Renal cortex interstitium (tissue), 11 donors: Measurements from ENCODE around the gene IQCK. TPM values are rescaled to one million over a fixed set of nuclear protein-coding genes. Genes with fewer than 3 reads are reported as not detected.

Experiments
- DNase-seq, 11 donors: peaks; one replicate each; pipeline ENCODE4 v3.0.0-alpha.2; 2013; ENCODE audit warnings: low read depth in 9 of 11, low spot score in 4 of 11; ENCODE audit errors: extremely low read depth in 1 of 11
- polyA plus RNA-seq, 3 donors: library from polyadenylated mRNA; unstranded; fragments of 120-200 nt; gene quantifications; one replicate each; pipeline ENCODE4 v1.2.1, GENCODE V29; 2013; ENCODE audit not compliant: insufficient read length in 3 of 3

The IQCK gene
- polyA plus RNA-seq, 3 donors: 44.9 to 47.7 (median 46.3) TPM

DNA sequence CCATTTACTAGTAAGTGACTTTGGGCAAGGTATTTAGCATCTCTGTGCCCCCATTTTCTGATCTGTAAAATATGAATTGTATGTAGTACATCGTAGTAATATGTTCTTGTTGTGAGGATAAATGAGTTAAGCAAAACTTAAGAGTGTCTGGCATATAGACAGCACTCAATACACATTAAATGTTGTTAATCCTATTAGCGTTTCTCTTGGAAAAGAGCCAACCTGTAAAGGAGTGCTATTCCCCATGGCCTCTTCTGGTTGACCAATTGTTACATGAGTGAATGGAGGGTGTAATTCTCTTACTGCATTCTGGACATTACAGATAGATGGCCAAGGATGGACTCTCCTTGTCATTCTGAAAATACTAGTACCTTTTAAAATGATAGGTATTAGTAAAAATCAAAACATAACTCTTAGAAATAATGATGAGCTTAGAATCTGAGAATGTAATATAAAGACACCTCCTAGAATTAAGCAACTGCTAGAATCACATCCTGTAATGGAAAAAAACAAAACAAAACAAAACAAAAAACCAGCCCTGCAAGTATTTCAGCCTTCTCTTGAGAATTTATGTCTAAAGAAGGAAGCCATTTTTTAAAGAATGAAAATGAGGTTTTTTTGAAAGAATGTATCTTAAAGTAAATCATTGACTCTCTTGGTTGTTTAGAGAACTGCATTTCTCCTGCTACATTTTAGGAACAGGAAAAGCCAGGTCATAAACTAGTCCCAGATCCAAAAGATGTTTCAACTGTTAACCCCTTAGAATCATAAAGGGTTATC, 30.5 kb downstream of the IQCK start:
- peak in 3 of 11 donors; percentile 26 to 54 (median 51) for DNase-seq

DNA sequence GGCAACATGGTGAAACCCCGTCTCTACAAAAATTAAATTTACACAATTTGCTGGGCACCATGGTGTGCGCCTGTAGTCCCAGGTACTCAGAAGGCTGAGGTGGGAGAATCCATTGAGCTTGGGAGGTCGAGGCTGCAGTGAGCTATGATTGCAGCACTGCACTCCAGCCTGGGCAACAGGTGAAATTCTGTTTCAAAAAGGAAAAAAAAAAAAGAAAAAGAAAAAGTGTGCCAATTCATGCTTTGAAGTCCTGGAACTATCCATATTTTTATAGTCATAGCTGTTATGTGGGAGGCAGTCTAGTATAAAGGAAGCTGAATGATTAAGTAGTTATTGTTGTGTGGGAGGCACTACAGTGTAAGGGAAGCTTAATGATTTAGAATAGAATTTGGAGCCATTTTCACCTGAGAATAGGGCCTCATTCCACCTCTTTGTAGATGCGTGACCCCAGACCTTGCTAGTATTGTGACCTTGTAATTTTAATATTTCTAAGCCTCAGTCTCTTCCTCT, 31.6 kb downstream of the IQCK start:
- no peak for DNase-seq

DNA sequence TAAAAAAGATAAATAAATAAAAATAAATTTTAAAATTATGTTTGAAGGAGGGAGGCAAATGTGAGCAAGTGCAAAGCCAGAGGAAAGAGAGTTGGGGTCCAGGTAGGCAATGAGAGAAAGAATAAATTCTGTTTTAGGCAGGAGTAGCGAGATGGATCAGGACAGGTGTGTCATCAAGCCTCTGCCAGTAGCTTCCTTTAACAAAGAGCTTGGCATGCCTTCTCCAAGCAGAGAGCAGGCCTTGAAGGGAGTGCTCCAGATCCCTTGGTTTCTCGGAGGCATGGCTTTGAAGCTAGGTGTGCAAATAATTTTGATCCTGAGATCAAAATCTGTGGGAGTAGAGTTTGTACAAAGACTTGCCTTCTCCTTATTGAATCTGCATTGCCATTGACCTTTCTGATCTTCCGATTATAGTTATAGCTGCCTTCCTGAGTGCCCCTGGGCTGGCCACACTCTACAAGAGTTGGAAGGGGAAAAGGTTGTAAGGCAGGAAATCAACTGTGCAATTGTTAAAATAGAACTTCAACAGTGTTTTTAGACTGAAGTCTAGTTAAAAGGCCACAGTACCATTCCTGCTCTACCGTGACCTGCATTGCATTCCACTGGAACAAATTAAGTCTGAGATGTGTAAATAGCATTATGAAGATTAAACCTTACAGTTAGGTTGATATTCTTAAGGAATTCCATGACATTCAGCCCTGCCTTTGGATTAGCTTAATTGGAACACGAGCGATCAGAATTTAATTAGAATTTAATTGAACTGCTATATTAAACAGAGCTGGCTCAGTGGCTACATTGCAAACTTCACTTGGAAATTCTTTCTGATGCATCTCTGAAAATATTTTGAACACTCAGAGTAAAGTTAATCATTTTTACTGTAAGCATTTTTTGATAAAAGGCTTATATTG, 33.7 kb downstream of the IQCK start:
- DNase-seq: no peak

DNA sequence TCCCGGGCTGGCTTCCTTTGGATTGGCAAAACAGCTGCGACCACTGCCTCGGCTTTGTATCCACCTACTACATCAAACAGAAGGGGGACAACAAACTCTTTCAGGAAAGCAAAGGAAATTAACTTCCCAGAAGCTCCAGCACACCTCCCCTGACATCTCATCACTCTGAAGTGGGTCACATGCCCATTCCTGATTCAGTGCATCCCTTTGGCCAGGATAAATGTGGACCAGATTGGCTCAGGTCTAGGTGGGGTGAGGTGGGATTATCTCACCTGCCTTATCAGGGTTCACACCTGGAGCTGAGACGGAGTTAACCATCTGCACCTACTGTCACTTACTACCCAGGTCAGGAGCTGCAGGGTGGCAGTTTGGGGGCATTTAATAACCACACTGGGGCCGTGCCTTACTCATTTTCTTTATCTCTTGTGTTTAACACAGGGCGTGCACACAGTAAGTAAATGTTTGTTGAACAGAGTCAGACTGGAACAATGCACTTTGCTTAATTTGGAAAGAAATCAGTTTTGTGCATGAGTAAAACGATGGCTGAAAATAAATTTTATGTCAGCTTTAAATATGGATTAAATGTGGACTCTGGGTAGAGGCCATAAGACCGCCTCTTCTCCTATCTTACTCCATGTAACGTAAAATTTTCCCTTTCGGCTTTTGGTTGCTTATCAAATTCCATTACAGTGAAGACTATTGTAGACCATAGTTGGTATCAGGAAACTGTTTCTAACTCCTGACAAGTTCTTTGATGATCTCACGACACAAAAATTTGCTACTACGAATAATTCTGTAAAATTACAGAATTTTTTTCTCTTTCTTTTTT, 36.0 kb downstream of the IQCK start:
- no peak for DNase-seq

DNA sequence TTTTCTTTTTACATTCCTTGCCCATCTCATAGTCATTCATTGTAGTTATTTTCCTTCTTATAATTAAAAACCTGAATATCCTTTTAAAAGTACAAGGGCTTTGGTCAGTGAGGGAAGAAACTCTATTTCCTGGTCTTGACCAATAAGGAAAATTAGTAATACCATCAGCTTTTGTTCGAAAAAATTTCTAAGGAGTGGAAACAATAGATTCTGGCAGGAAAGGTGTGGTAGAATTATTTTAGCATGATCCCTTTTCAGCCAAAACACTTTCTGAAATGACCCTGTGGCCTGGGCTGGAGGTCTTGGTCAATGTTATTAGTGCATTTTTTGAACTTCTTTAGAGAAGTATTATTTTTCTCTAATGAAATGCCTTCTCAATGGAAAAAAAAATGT, 36.6 kb downstream of the IQCK start:
- DNase-seq: no peak

DNA sequence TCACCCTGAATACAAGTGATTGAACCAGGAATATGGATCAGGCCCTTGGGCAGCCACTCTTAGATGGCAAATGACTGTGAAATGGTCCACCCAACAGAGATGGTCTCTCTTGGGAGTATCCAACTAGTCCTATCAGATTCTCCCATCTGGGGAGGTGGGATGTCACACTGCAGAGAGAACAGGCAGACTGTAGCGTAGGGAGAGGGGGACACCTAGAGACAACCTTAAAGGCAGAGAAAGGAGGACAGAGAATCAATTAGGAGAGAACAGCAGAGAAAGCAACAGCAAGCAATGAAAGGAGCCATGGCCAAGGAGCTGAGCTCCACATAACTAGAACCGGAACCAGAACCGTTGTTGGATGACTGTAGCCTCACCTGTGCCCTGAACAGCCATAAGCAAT, 37.2 kb downstream of the IQCK start:
- DNase-seq: no peak

DNA sequence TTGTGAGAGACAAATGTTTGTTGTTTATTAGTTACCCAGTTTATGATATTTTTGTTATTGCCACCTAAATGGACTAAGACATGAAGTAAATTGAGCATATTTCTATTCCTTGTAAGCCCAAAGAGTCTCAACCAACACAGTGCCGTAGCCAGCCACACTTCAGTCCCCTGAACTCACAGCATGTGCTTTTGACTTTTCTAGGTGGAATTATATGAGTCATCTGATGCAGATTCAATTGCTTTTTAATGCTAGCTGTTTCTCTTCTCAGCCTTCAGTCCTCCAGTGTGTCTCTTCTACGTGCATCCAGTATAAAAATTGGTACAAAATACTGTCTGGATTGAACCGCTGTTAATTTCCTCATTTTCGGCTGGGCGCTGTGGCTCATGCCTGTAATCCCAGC, 39.0 kb downstream of the IQCK start:
- DNase-seq: no peak

DNA sequence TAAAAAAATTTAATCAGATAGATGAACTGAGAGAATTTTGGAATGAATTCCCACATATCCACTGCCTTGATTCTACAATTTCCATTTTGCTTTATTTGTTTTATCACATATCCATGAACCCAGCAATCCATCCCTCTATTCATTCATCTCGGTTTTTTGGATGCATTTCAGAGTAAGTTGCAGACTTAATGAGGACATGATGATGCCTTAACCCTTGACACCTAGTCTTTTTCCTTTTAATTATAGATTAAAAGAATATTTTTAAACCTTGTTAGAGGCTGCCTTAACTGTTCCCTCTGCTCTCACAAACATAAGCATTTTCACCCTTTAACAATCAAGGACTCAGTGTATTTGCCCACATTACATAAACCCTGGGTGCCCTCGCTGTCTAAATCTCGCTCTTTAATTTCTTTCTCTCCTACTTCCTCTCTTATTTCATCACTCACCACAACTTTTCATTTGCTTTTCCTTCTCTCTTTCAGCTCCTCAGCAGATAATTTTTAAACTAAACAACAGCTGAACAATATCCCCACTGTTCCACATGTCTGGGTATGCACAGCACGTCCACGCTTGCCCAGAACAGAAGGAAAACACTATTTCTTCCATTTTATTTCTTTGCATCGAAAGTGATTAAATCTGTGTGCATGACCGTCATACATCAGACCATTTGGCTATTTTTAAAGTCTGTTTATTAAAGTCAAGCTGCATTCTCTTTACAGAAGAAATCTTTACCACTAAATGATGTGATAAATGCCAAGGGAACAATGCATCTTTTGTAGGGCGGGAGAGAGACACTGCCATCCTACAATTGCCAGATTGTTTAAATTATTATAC, 39.9 kb downstream of the IQCK start:
- no peak for DNase-seq

DNA sequence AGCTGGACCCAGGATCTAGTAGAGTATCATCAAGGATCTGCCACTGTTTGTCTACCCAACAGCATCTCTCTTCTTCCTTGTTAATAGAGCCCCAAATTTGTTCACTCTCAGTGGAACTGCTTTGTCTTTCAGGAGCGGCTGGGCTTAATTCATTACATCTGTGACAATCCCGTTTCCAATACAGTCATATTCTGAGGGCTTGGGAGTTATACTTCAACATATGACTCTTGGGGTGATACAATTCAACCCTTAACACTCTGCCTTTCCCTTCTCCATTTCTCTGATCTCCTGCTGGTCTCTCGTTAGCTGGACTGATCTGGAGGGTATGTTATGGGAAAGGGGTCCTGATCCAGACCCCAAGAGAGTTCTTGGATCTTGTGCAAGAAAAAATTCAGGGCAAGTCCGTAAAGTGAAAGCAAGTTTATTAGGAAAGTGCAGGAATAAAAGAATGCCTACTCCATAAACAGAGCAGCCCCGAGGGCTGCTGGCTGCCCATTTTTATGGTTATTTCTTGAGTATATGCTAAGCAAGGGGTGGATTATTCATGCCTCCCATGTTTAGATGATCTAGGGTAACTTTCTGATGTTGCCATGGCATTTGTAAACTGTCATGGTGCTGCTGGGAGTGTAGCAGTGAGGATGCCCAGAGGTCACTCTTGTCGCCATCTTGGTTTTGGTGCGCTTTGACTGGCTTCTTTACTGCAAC, 42.4 kb downstream of the IQCK start:
- no peak for DNase-seq

DNA sequence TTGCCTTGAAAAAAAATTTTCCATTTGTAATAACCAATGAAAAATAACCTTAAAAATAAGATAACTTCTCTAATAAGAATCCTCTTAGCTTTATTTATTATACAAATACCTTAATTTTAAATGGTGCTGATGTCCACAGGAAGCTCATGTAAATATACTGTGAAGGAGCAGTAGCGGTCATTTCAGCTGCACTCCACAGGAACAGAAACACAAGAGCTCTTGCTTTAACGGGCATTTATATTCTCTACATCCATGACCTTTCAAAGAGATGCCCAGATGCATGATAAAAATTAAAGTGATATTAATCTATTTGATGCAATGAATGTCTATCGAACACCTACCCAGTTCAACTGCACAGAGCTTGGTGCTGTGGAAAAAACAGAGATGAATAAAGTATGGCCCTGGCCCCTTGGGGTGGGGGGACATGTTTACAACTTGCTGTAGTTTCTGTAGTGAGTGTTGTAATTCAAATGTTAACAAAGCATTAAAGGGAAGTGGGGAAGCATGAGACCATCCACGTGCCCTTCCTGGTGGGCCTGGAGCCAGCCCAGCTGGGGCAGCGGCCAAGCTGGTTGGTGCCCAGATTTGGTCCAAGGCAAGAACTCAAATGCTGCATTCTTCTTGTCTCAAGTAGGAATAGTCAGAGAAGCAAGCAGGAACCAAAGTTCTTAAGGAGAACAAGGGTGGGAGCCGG, 47.9 kb downstream of the IQCK start:
- no peak for DNase-seq

DNA sequence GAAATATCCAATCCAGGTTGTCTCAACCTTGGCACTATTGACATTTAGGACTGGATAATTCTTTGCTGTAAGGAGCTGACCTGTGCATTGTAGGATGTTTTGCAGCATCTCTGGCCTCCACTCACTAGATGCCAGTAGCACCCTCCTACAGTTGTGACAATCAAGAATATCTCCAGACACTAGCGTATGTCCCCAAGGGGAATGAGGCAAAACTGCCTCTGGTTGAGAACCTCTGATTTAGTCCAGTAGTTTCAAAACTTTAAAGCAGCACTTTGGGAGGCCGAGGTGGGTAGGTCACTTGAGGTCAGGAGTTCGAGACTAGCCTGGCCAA, 48.4 kb downstream of the IQCK start:
- no peak for DNase-seq

DNA sequence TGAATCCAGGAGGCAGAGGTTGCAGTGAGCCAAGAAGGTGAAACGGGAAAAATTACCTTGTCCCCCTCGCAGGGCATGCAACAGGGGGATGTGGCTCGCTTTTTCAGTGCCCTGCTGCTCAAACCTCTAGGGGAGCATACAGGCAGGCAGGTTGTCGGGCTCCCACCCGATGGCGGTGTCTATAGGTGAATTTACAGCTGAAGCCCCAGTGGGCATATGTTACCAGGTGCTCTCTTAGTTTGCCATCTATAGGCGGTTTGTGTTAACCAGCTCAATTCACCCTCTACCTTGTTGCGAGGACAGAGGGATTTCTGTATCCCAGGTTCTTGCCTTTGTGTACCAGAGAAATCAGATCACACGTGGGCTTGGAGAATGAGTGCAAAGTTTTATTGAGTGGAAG, 48.9 kb downstream of the IQCK start:
- no peak for DNase-seq

DNA sequence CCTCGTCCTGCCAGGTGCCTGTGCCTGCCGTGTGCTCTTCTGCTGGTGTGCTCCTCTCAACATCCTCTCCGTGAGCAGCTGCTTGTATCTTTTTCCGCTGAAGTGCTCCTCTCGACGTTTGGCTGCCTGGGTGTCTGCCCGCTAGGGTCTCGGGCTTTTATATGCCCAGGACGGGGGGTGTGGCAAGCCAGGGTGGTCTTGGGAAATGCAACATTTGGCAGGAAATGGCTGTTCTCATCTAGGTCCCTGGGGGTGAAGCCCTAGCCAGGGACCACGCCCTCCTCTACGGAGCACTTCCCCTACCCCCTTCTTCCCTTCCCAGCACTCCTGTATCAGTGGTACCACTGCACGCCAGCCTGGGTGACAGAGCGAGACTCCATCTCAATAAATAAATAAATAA, 49.4 kb downstream of the IQCK start:
- no peak for DNase-seq

DNA sequence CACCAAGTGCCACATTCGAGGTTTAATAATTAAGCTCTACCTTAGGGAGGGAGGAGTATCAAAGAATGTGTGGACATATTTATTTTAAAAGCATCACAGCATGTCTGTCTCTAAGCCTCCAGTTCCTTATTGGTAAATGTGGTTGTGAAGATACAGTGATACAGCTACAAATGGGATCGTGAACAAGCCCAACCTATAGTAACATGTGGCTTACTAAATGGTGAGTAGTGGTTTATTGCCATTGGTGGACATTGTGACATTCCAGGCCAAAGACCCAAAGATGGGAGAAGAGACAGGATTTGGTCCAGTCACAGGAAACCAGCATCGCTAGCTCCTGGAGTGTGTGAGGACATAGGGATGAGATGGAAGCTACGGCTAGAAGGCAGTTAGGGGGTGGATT, 51.2 kb downstream of the IQCK start:
- no peak for DNase-seq

DNA sequence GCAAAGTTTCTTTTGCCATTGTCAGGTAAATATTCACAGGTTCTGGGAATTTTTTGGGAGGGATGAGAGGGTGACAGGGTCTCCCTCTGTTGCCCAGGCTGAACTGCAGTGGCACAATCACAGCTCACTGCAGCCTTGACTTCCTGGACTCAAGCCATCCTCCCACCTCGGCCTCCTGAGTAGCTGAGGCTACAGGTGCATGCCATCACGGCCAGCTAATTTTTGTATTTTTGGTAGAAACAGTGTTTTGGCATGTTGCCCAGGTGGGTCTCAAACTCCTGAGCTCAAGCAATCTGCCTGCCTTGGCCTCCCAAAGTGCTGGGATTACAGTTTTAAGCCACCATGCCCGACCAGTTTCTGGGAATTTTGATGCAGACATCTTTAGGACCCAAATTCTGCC, 53.0 kb downstream of the IQCK start:
- no peak for DNase-seq

DNA sequence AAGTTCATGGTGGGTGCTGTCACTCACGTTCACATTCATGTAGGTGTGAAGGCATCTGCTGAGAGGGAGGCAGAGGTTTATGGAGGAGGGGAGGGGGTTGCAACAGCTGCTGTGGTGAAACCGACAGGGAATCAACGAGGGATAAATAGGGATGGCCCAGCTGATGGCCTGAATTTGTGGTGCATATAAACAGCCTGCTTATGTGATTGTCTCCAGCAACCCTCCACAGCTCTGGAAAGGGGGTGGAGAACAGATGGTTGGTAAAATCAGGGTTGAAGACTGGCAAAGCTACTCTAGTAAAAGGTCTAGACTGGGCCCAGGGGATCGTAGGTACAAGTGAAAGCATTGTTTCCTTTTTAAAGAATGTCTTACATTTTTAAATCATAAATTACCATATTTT, 53.7 kb downstream of the IQCK start:
- no peak for DNase-seq

DNA sequence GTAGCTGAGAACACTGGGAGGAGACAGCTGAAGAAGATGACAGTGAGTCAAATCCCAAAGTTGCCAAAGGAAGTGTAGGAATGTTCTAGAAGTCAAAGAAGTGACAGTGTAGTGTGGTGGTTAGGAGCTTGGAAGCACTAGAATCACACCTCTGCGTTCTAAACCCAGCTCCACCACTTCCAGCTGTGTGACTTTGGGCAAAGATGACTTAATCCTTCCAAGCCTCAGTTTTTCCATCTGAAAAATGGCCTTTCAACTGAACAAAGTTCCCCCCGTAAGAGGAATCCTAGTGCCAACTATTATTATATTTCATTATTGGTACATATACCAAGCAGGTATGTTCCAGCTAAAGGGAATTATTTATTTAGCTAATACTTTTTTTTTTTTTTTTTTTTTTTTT, 56.0 kb downstream of the IQCK start:
- DNase-seq: no peak

DNA sequence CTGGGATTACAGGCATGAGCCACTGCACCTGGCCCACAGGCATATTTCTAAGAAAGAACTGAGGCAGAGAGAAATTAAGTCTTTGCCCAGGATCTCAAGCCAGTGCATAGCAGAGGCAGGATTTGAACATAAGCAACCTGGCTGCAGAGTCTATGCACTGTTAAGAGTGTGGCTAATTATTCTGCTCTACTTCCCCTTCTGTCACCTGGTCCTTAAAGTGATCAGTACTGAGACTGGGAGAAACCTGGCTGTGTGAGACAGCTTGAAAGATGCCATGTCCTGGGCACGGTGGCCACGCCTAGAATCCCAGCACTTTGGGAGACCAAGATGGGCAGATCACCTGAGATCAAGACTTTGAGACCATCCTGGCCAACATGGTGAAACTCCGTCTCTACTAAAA, 58.1 kb downstream of the IQCK start:
- DNase-seq: no peak
